ENCODE data around the gene TNS3.

The TNS3 gene

DNA sequence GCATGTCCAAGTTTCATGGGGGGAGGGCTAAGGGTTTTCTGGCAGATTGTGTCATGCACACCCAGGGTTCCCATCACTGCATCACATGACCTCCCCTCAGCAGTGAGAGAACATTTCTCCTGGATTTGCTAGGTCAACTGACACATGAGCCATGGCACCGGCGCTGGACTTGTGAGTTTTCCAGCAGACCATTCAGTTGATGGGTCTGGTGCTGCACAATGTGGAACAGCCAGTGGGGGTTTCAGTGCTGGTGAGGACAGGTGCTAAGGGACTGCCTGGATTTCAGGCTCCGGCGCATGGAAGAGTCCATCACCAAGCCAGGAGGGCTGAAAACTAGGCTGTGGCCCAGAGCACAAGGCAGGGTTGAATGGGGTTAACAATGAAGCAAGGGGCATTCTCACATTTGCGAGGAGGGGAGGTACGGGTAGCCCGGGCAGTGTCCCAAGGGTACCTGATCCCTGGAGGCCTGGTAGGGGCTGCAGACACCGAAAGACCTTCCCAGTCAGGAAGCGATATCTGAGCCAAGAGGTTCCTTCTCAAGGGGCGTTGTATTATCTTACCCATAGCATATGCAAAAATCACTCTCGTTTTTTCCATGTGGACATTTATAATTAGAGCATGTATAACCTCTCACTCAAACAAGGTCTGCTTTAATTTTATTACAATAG lies 203.0 kb downstream of the TNS3 start:
- DNase-seq, result no peak

- DNase-seq, result no peak
These were observed 204.2 kb downstream of the TNS3 start for GRCh38 chr7:47377741-47378140.

DNA sequence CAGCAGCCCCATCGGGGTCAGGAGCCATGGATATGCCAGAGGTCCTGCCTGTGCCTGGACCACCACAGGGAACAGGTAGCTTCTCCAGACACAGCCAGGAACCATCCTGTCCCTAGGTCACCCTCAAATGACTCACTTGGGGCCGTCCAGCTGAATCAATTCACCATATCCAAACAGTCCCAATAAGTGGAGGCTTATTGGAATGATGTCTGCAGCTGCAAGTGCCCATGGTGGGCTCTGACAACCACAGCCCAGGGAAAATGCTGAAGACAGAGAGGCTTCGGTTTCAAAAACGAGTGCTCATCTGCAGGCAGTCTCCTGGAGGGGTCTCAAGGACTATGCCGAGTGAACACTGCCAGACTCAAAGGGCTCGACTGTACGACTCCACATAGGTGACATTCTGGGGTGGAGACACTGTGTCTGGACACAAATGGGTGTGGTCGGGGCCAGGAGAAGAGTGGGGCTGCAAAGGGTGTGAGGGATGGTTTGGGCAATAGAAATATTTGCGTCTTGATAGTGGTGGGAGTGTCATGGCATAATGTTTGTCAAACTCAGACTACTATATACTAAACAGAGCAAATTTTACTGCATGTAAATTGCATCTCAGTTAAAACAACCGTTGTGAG lies 204.8 kb downstream of the TNS3 start:
- no peak for DNase-seq

GRCh38 chr7:47375121-47375938 lies 206.6 kb downstream of the TNS3 start:
- DNase-seq, result no peak

DNA sequence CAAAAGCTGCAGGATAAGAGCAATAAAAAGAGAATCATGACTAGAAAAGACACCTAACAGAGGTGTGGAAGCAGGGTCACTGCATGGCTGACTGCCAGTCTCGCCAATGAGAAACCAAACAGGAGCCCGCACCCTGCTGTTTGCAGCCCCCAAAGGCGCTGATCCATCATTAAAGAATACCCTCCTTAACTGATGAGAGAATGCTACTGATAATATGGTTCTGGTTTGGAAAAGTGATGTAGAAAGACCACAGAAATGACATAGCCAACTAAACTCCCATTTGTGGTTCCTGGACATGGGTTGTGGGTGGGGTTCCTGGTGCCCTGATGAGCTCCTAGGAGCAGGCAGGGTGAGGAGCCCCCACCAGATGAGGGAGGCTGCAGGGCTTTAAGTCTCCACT lies 207.4 kb downstream of the TNS3 start:
- no peak for DNase-seq

DNA sequence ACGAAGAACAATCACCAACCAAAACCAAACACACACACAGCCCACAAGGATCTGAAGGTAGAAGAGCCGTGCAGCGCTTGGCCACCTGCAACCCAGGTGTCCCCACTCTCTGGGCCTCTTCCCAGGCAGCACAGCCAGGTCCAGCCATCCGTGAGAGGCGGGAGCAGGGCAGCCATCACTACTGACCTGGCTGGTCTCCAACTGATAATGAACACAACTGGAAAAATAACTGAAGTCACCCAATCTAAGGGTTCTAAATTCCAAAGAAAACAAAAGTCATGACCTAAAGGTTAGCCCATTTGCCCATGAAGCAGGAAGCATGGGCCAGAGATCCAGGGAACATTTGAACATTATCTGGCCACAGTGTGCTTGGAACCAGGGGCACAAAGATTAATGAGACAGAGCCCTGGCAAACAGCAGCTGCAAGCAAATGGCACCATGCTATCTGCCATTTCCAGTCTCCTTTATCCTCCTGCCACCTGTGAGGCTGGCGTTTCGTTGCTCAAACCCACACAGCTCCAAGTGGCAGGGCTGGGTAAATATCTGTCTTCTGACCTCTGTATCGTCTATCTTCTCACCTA lies 207.9 kb downstream of the TNS3 start:
- no peak for DNase-seq

DNA sequence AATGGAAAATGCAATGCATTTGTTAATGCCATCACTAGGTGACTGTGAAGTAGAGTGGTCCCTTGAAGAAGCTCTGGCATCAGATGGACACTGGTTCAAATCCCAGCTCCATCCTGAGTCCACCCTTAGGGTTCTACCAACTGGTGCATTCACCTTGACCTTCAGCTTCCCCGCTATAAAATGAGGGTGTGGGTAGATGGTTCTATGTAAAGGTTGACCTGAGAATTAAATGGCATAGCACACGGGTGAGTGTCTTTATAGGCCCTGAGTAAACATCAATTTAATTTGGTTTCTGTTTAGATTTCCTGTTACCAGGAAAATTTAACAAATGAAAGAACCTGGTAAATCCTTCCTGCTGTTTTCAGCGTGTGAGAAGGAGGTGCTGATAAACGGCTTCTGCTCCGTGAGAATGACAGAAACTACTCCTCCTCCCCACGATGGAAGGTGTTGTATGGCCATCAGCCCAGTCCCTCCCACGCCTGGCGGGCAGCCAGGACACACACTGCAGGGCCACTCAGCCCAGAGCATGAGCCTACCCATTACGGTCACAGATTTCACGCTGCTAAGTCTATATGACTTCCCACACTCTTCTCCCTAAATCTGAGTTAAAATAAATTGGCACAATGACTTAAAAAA lies 210.1 kb downstream of the TNS3 start:
- DNase-seq, result no peak

- no peak for DNase-seq
These were observed 210.6 kb downstream of the TNS3 start for GRCh38 chr7:47371317-47371716.

GRCh38 chr7:47370461-47371042 lies 211.4 kb downstream of the TNS3 start:
- DNase-seq, result no peak

DNA sequence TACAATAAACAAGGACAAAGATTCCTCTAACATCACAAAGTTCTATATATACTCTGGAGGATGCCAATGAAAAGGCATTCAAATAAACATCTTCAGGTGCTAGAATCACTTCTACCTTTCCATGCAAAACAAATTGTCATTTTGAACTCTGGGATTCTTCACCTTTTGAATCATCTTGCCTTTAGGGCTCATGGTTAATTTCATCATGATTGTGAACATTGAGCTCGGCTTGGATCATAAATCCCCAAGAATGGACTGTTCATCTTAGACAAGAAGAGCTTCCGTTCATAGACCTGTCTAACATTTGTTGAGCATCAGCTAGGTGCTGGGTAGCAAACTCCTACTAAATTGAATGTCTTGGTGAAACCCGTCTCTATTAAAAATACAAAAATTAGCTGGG lies 212.2 kb downstream of the TNS3 start:
- no peak for DNase-seq

DNA sequence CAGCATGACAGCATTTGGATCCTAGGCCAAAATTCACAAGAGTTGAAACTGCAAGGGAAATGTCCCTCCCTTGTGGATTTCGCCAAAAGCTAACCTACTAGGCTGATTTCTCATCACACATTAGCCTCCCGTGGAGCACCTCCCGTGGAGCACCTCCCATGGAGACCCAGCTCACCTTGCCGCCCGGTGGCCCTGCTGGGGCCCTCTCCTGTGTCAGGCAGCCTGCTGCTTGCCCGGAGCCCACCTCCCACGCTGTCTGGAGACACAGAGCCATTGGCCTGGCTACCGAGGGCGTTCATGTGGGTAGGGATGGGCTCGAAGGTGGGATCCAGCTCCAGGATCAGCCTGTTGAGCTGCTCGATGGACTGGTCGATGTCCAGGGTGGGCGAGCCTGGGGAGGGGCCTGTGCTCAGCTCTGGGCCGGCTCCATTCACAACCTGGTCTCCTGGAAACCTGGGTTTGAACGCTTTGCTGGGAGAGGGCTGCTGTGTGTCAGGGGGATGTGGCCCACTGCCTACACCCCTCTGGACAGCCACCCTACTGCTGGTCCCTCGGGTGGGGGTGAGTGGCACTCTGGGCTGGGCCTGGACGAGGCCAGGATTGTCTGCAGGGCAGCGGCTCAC lies 213.6 kb downstream of the TNS3 start:
- no peak for DNase-seq

- DNase-seq, result no peak
These were observed 214.5 kb downstream of the TNS3 start for GRCh38 chr7:47367369-47367768.

DNA sequence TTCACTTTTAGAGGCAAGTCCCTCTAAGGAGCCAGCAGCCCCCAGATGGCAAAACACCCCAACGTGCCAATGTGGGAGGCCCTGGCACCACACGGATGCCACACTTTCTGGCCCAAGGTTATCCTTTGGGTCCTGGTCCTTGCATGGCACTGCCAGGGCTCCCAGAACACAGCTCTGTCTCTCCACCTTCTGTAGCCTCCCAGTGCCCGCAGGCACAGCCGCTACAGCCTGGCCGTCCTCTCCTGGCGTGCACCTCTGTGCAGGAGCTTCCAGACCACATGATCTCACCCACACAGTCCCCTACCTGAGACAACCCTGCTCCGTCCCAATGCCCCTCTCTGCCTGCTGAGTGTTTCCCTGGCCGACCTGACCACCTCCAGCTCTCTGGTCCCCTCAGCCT lies 215.0 kb downstream of the TNS3 start:
- DNase-seq, result no peak

DNA sequence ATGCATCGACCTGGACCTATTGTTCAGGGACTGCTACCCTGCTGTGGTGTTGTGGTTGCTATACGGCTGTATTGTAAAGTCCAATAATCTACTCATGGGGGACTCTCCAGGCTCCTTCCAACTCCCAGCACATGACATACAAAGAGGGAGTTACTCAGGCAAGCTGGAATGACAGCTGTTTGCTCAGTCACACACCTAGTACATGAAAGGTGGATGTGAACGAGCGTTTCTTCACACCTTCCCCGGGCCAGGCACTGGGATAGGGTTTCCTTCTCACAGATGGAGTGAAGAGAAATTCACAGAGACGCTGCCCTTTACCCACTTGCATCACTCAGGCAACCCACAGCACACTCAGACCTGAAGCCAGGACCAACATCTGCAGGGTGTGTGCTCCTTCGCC lies 215.7 kb downstream of the TNS3 start:
- no peak for DNase-seq

DNA sequence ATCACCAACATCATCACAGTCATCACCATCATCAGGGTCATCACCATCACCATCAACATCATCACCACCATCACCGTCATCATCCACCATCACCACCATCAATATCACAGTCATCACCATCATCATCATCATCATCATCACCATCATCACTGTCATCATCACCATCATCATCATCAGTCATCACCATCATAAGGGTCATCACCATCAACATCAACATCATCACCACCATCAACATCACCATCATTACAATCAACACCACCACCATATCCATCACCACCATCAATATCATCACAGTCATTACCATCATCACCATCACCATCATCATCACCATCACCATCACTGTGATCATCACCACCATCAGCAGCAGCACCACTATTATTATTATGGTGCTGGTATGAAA lies 218.9 kb downstream of the TNS3 start:
- DNase-seq, result no peak

- DNase-seq, result no peak
These were observed 220.1 kb downstream of the TNS3 start for GRCh38 chr7:47361746-47362215.

DNA sequence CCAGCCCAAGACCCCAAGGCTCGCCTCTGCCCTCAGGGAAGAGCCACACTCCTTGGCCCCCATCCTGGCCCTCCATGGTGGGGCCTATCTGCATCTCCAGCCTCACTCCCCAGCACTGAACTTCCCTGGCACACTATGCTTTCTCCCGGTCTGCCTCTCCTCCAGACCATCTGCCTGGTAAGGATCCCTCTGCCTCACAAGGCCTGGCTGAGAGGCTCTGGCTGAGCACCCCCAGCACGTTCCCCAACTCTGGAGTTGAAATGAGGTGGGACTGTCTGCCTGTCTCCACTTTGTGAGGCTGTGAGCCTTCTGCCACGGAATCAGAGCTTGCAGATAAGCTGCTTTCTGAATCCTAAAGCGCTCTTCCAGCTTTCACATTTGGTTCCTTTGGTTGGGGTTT lies 220.7 kb downstream of the TNS3 start:
- no peak for DNase-seq

GRCh38 chr7:47360301-47360900 lies 221.5 kb downstream of the TNS3 start:
- no peak for DNase-seq

- no peak for DNase-seq
These were observed 222.8 kb downstream of the TNS3 start for GRCh38 chr7:47358944-47359588.

GRCh38 chr7:47358357-47358756 lies 223.6 kb downstream of the TNS3 start:
- no peak for DNase-seq

DNA sequence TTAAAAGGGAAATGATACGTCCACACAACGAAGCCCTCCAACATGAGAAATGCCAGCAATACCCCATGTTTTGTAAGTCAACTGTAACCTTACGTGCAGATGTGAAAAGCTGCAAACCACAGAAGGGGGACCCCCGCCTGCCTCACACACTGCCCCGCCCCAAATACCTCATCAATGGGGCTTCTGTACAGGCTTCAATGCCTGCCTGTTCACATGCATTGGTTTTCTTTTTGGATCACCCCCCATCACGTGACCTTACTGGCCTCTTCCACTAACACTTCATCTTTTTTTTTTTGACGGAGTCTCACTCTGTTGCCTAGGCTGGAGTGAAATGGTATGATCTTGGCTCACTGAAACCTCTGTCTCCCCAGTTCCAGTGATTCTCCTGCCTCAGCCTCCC lies 224.0 kb downstream of the TNS3 start:
- no peak for DNase-seq

Data from CD4-positive, alpha-beta T cell treated with Interleukin-15 for 1 hour (primary cell).